Stimulated activated naive CD8-positive, alpha-beta T cell treated with anti-CD3 and anti-CD28 coated beads, Interleukin-15, amount 100 ng/mL, for 72 hours (primary cell): Measurements from ENCODE around the gene STEAP2.
"Not testable (repeated sequence)": the region's sequence is repeated elsewhere in the genome, so short reads cannot be mapped to it uniquely, and the experiment has no call there.

Source experiments
- ATAC-seq: fragments of 150-1000 bp; cut with Tn5 transposase; 2 replicates; pipeline ENCODE4 v1.10.0; 2021; ENCODE audit warnings: mild to moderate bottlenecking, moderate library complexity
- DNase-seq, 2 donors: peaks; one replicate each; pipeline ENCODE4 v3.0.0; 2021 to 2022
- H3K27ac Mint-ChIP-seq, 2 donors: one replicate each; pipeline ENCODE4 v1.8.0; 2022; ENCODE audit warnings: mild to moderate bottlenecking in 2 of 2, mixed read lengths in 2 of 2, moderate library complexity in 2 of 2
- H3K27me3 Mint-ChIP-seq: one replicate; pipeline ENCODE4 v1.8.0; 2022; ENCODE audit warnings: mixed read lengths
- H3K4me1 Mint-ChIP-seq: one replicate; pipeline ENCODE4 v1.8.0; 2022; ENCODE audit warnings: mild to moderate bottlenecking, mixed read lengths
- H3K4me3 Mint-ChIP-seq, 2 donors: one replicate each; pipeline ENCODE4 v1.8.0; 2022; ENCODE audit warnings: mild to moderate bottlenecking in 2 of 2, mixed read lengths in 2 of 2, moderate library complexity in 1 of 2
- H3K9me3 Mint-ChIP-seq, 2 donors: one replicate each; pipeline ENCODE4 v1.8.0; 2022; ENCODE audit warnings: mixed read lengths in 2 of 2

Gene STEAP2

DNA sequence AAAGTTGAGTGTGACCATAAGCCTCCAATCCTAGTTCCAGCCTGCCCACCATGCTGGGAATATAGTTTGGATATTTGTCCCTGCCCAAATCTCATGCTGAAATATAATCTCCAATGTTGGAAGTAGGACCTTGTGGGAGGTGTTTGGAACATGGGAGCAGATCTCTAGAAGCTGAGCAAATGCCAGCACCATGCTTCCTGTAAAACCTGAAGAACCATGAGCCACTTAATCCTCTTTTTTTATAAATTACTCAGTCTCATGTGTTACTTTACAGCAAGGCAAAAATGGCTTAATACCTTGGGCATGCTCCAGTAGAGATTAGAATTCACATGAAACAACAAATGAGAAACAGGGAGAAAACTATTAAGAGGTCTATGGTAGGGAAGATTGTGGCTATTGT is 30.1 kb upstream of the STEAP2 start:
- peaks cover 43% of the 10 kb centered on the region for H3K4me1 Mint-ChIP-seq
- no peak for DNase-seq
- no peak for ATAC-seq
- H3K4me3 Mint-ChIP-seq = no peak overlapping the region
- peaks cover 9 to 12% of the 10 kb centered on the region in 2 donors for H3K9me3 Mint-ChIP-seq
- peaks cover 20% of the 10 kb centered on the region for H3K27me3 Mint-ChIP-seq
- H3K27ac Mint-ChIP-seq = peak overlapping the region in 1 of 2 donors; percentile 74

DNA sequence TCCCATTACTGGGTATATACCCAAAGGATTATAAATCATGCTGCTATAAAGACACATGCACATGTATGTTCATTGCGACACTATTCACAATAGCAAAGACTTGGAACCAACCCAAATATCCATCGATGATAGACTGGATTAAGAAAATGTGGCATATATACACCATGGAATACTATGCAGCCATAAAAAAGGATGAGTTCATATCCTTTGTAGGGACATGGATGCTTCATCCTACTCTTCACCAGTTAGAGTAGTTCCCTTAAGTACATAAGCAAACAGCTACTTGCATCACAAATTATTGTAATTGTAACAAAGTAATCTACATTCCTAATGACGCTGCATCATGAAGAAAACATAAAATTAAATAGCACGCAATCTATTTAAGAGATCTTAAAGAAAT is 25.2 kb upstream of the STEAP2 start:
- H3K9me3 Mint-ChIP-seq = peaks cover 16 to 20% of the 10 kb centered on the region in 2 donors
- H3K4me1 Mint-ChIP-seq, H3K4me3 Mint-ChIP-seq: not testable (repeated sequence)

DNA sequence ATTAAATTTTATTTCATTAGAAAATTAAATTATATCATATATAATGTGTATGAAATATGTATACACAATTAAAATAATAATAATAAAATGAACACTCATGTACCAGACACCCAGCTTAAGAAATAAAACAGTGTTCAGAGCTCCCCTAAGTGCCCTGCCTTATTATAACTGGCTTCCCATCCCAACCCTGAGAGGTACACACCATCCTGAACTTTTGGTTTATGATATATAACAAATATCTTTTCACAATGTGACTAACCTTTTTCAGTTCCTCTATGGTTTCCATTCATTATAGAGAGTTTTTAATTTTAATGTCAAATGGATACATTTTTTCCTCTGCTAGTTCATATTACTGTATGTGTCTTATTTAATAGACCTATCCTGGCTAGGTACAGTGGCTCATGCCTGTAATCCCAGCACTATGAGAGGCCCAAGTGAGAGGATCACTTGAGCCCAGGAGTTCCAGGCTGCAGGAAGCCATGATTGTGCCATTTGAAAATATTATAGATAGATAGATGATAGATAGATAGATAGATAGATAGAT is 24.0 kb upstream of the STEAP2 start:
- Mint-ChIP-seq H3K4me1 (no peaks in the 10 kb centered on the region), H3K9me3 (peaks cover 15 to 23% of the 10 kb centered on the region in 2 donors), H3K4me3 (no peak overlapping the region), H3K27me3 (peaks cover 10% of the 10 kb centered on the region), H3K27ac (no peak overlapping the region)
- DNase-seq = no peak
- ATAC-seq = no peak

More for the DNA sequence above, 25.2 kb upstream of the STEAP2 start:
- H3K27ac Mint-ChIP-seq, ATAC-seq, DNase-seq: not testable (repeated sequence)
- H3K27me3 Mint-ChIP-seq = peaks cover 20% of the 10 kb centered on the region

GRCh38 chr7:90188281-90188680 is 23.3 kb upstream of the STEAP2 start:
- Mint-ChIP-seq H3K27ac (peak overlapping the region in 1 of 2 donors; percentile 52), H3K9me3 (peaks cover 16 to 26% of the 10 kb centered on the region in 2 donors), H3K4me3 (no peak overlapping the region), H3K27me3 (peaks cover 3% of the 10 kb centered on the region), H3K4me1 (no peaks in the 10 kb centered on the region)
- DNase-seq (no peak), ATAC-seq (peak; percentile 59)

DNA sequence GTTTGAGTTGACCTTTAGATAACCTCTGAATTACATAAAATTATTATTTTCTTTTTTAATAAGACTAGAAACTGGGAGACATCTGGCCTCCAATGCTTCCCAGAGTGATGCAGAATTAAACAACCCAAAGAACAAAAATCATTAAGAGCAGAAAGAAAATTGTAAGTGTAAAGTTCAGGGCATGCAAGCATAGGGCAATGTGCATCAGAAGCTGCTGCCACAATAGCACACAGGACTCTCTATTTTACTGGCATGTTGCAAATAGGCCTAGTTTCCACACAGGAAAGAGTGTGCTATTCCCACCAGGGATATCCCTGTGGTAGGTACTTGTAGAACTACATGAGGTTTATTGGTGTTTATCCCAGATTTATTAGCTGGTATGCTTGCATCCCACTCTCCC is 20.5 kb upstream of the STEAP2 start:
- Mint-ChIP-seq H3K4me3 (no peak overlapping the region), H3K27ac (no peak overlapping the region), H3K4me1 (no peaks in the 10 kb centered on the region), H3K27me3 (no peaks in the 10 kb centered on the region), H3K9me3 (peaks cover 16 to 19% of the 10 kb centered on the region in 2 donors)
- ATAC-seq = no peak
- DNase-seq = no peak

GRCh38 chr7:90191648-90192047 is 19.9 kb upstream of the STEAP2 start:
- Mint-ChIP-seq H3K4me3 (no peak overlapping the region), H3K27ac (no peak overlapping the region)

GRCh38 chr7:90192876-90193750 is 18.4 kb upstream of the STEAP2 start:
- H3K27ac Mint-ChIP-seq = no peak overlapping the region
- H3K4me3 Mint-ChIP-seq = no peak overlapping the region
- peaks cover 16 to 19% of the 10 kb centered on the region in 2 donors for H3K9me3 Mint-ChIP-seq
- no peak for ATAC-seq
- no peaks in the 10 kb centered on the region for H3K4me1 Mint-ChIP-seq
- H3K27me3 Mint-ChIP-seq = no peaks in the 10 kb centered on the region
- DNase-seq = no peak

More at GRCh38 chr7:90191648-90192047, 19.9 kb upstream of the STEAP2 start:
- no peaks in the 10 kb centered on the region for H3K27me3 Mint-ChIP-seq
- no peaks in the 10 kb centered on the region for H3K4me1 Mint-ChIP-seq
- DNase-seq (no peak), ATAC-seq (no peak)
- H3K9me3 Mint-ChIP-seq = peaks cover 16 to 19% of the 10 kb centered on the region in 2 donors

- Mint-ChIP-seq H3K9me3 (peaks cover 9 to 16% of the 10 kb centered on the region in 2 donors), H3K27me3 (no peaks in the 10 kb centered on the region), H3K4me3 (no peak overlapping the region), H3K4me1 (no peaks in the 10 kb centered on the region), H3K27ac (no peak overlapping the region)
- DNase-seq (no peak), ATAC-seq (no peak)
Measured at GRCh38 chr7:90194911-90195809, 16.4 kb upstream of the STEAP2 start.

GRCh38 chr7:90201500-90202195 is 9.9 kb upstream of the STEAP2 start:
- Mint-ChIP-seq H3K27ac (no peak overlapping the region), H3K9me3 (no peaks in the 10 kb centered on the region), H3K4me3 (no peak overlapping the region), H3K4me1 (no peaks in the 10 kb centered on the region), H3K27me3 (no peaks in the 10 kb centered on the region)
- DNase-seq = no peak
- no peak for ATAC-seq

DNA sequence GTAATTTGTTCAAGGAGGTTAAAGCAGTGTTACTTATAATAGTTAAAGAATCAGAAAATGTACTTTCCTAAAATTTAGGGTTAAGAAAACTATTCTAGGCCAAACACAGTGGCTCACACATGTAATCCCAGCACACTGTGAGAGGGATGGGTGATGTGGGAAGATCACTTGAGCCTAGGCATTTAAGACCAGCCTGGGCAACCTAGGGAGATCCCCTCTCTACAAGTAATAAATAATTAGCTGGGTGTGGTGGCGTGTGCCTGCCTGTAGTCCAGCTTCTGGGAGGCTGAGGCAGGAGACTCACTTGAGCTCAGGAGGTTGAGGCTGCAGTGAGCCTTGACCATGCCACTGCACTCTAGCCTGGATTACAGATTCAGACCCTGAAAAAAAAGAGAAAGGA is 3.6 kb upstream of the STEAP2 start:
- no peaks in the 10 kb centered on the region for H3K9me3 Mint-ChIP-seq
- peaks cover 8% of the 10 kb centered on the region for H3K27me3 Mint-ChIP-seq
- H3K4me3 Mint-ChIP-seq = no peak overlapping the region
- peak overlapping the region in 1 of 2 donors; percentile 20 for H3K27ac Mint-ChIP-seq
- ATAC-seq (no peak), DNase-seq (no peak)
- H3K4me1 Mint-ChIP-seq = peaks cover 10% of the 10 kb centered on the region

DNA sequence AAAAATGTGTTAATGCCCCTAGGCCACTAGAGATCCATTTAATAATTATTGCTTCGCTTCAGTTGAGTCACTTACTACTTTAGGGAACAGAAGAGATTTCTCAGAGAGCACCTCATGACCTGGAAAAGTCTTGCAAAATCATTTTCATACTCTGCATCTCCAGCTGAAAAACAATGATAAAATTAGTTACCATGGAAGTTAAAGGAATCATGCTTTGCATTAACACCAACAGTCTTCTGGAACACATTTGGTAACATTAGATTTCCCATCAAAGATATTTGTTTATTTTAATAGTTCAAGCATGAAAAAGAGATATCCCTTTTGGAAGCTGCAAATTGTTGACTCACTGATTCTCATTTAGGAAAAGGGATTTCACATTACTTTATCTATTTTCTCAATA is 1.8 kb upstream of the STEAP2 start:
- peaks cover 10% of the 10 kb centered on the region for H3K4me1 Mint-ChIP-seq
- H3K27me3 Mint-ChIP-seq = peaks cover 8% of the 10 kb centered on the region
- H3K4me3 Mint-ChIP-seq = no peak overlapping the region
- DNase-seq (no peak), ATAC-seq (no peak)
- no peak overlapping the region for H3K27ac Mint-ChIP-seq
- no peaks in the 10 kb centered on the region for H3K9me3 Mint-ChIP-seq

- no peaks in the 10 kb centered on the region for H3K9me3 Mint-ChIP-seq
- DNase-seq (no peak), ATAC-seq (no peak)
- peaks cover 8% of the 10 kb centered on the region for H3K27me3 Mint-ChIP-seq
- peaks cover 10% of the 10 kb centered on the region for H3K4me1 Mint-ChIP-seq
- H3K4me3 Mint-ChIP-seq = peak overlapping the region in 1 of 2 donors; percentile 84
- H3K27ac Mint-ChIP-seq = no peak overlapping the region
Measured at GRCh38 chr7:90210475-90210874, 1.1 kb upstream of the STEAP2 start.

GRCh38 chr7:90210981-90211380 is 559 bp upstream of the STEAP2 start:
- no peaks in the 10 kb centered on the region for H3K9me3 Mint-ChIP-seq
- peaks cover 10% of the 10 kb centered on the region for H3K4me1 Mint-ChIP-seq
- peak; percentile 25 for ATAC-seq
- H3K27me3 Mint-ChIP-seq = peaks cover 8% of the 10 kb centered on the region
- DNase-seq = no peak
- H3K27ac Mint-ChIP-seq = peak overlapping the region in 1 of 2 donors; percentile 93
- peak overlapping the region; percentile 73 to 84 for H3K4me3 Mint-ChIP-seq

- H3K4me1 Mint-ChIP-seq = peaks cover 10% of the 10 kb centered on the region
- no peak for DNase-seq
- no peak overlapping the region for H3K27ac Mint-ChIP-seq
- ATAC-seq = no peak
- peaks cover 8% of the 10 kb centered on the region for H3K27me3 Mint-ChIP-seq
- no peaks in the 10 kb centered on the region for H3K9me3 Mint-ChIP-seq
- peak overlapping the region; percentile 73 to 84 for H3K4me3 Mint-ChIP-seq
Measured at GRCh38 chr7:90212149-90212495, 582 bp downstream of the STEAP2 start.

- no peak for ATAC-seq
- Mint-ChIP-seq H3K9me3 (no peaks in the 10 kb centered on the region), H3K4me3 (no peak overlapping the region)
Measured at GRCh38 chr7:90213521-90213920, 2.0 kb downstream of the STEAP2 start.

More at GRCh38 chr7:90213521-90213920, 2.0 kb downstream of the STEAP2 start:
- Mint-ChIP-seq H3K4me1 (peaks cover 10% of the 10 kb centered on the region), H3K27me3 (no peaks in the 10 kb centered on the region), H3K27ac (no peak overlapping the region)
- DNase-seq = no peak
